A549 (cell line): ENCODE results near the gene KLF9.

Experiments
- BHLHE40 ChIP-seq: IDR thresholded peaks from 2 replicates; pipeline ENCODE4 v1.6.1; 2012; ENCODE audit warnings: low read depth, low read length, inconsistent platforms
- CEBPB ChIP-seq, 2 experiments: fragments of >200 bp in 1 of 2; sonication (Bioruptor Twin) in 1 of 2; formaldehyde crosslinking in 1 of 2; IDR thresholded peaks; 2 replicates each; pipeline ENCODE4 v1.6.1; 2012 to 2016
- CHD4 ChIP-seq: fragments of 200-600 bp; sonication (generic); IDR thresholded peaks from 2 replicates; pipeline ENCODE4 v1.6.1; 2016; ENCODE audit warnings: antibody characterized with exemption, mild to moderate bottlenecking, borderline replicate concordance
- KDM5A ChIP-seq: fragments of 200-600 bp; sonication (generic); IDR thresholded peaks from 2 replicates; pipeline ENCODE4 v1.6.1; 2016; ENCODE audit warnings: antibody characterized with exemption, mild to moderate bottlenecking
- MAFK ChIP-seq: fragments of 450-650 bp; IDR thresholded peaks from 2 replicates; pipeline ENCODE4 v1.6.1; 2014; ENCODE audit not compliant: partially characterized antibody
- MAZ ChIP-seq: fragments of 150-350 bp; IDR thresholded peaks from 2 replicates; pipeline ENCODE4 v1.6.1; 2014; ENCODE audit warnings: antibody characterized with exemption, low read depth, low read length, borderline replicate concordance
- RARB ChIP-seq: fragments of 250-450 bp; sonication (Bioruptor Pico); IDR thresholded peaks from 2 replicates; pipeline ENCODE4 v1.8.0; 2021; ENCODE audit warnings: mild to moderate bottlenecking, moderate library complexity
- TF ChIP-seq, protein P1 (sequence below): fragments of >200 bp; sonication (Bioruptor Twin); formaldehyde crosslinking; IDR thresholded peaks from 3 replicates; pipeline ENCODE4 v1.5.1; 2016
- TF ChIP-seq, protein P2 (sequence below): fragments of 200-600 bp; sonication (generic); IDR thresholded peaks from 2 replicates; pipeline ENCODE4 v1.6.1; 2016; ENCODE audit warnings: antibody characterized with exemption, mild to moderate bottlenecking, moderate library complexity
- TF ChIP-seq, protein P3 (sequence below): fragments of 150-350 bp; IDR thresholded peaks from 2 replicates; pipeline ENCODE4 v1.6.1; 2014; ENCODE audit warnings: low read depth, mild to moderate bottlenecking, low read length

DNA sequence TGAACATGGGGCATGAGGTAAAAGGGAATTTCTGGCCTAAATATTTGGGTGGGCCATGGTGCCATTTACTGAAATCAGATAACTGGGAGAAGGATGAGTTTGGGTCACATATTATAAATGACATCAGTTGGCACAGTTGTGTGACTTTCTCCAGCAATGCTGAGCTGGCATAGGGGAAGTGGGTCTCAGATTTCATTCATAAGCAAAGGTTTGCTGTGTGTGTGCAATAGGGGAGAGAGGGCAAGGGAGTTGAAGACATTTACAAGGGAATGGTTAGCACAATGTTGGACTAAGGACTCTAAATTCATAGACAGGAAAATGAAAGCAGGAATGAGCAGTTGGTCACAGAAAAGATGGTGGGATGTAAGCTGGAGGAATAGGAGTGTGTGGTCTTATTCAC, 47.8 kb upstream of the KLF9 start:
- TF ChIP-seq, protein P1, sequence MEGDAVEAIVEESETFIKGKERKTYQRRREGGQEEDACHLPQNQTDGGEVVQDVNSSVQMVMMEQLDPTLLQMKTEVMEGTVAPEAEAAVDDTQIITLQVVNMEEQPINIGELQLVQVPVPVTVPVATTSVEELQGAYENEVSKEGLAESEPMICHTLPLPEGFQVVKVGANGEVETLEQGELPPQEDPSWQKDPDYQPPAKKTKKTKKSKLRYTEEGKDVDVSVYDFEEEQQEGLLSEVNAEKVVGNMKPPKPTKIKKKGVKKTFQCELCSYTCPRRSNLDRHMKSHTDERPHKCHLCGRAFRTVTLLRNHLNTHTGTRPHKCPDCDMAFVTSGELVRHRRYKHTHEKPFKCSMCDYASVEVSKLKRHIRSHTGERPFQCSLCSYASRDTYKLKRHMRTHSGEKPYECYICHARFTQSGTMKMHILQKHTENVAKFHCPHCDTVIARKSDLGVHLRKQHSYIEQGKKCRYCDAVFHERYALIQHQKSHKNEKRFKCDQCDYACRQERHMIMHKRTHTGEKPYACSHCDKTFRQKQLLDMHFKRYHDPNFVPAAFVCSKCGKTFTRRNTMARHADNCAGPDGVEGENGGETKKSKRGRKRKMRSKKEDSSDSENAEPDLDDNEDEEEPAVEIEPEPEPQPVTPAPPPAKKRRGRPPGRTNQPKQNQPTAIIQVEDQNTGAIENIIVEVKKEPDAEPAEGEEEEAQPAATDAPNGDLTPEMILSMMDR = no peak
- TF ChIP-seq MAFK (no peak), KDM5A (no peak), BHLHE40 (no peak), CHD4 (no peak), RARB (CRISPR knock-in tag) (no peak), MAZ (no peak), CEBPB (IDR thresholded peaks at IDR 0.05) (no peak)
- TF ChIP-seq, protein P2, sequence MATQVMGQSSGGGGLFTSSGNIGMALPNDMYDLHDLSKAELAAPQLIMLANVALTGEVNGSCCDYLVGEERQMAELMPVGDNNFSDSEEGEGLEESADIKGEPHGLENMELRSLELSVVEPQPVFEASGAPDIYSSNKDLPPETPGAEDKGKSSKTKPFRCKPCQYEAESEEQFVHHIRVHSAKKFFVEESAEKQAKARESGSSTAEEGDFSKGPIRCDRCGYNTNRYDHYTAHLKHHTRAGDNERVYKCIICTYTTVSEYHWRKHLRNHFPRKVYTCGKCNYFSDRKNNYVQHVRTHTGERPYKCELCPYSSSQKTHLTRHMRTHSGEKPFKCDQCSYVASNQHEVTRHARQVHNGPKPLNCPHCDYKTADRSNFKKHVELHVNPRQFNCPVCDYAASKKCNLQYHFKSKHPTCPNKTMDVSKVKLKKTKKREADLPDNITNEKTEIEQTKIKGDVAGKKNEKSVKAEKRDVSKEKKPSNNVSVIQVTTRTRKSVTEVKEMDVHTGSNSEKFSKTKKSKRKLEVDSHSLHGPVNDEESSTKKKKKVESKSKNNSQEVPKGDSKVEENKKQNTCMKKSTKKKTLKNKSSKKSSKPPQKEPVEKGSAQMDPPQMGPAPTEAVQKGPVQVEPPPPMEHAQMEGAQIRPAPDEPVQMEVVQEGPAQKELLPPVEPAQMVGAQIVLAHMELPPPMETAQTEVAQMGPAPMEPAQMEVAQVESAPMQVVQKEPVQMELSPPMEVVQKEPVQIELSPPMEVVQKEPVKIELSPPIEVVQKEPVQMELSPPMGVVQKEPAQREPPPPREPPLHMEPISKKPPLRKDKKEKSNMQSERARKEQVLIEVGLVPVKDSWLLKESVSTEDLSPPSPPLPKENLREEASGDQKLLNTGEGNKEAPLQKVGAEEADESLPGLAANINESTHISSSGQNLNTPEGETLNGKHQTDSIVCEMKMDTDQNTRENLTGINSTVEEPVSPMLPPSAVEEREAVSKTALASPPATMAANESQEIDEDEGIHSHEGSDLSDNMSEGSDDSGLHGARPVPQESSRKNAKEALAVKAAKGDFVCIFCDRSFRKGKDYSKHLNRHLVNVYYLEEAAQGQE = no peak
- TF ChIP-seq, protein P3, sequence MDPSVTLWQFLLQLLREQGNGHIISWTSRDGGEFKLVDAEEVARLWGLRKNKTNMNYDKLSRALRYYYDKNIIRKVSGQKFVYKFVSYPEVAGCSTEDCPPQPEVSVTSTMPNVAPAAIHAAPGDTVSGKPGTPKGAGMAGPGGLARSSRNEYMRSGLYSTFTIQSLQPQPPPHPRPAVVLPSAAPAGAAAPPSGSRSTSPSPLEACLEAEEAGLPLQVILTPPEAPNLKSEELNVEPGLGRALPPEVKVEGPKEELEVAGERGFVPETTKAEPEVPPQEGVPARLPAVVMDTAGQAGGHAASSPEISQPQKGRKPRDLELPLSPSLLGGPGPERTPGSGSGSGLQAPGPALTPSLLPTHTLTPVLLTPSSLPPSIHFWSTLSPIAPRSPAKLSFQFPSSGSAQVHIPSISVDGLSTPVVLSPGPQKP = no peak
